Measurements from ENCODE around the gene DLGAP1.

The DLGAP1 gene

DNA sequence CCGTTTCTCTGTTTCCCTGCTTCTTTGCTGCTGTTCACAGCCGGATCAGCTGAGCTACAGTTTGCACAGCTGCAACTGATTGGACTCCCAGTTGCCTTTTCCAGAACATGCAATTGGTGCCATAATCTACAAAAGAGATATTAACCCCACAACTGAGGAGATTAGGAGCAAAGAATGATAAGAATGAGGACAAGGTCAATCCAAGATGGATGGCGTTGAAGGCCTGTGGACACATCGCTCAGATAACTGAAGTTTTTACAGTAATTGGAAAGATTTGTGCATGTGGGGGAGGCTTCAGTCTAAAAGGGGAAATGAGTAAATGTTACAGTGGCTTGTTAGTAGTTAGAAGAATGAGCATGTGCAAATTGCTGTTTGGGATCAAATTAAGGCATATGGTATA, 741.9 kb downstream of the DLGAP1 start:
- TF ChIP-seq SPI1 (IDR thresholded peaks at IDR 0.05; ENCODE audit: borderline replicate concordance, low read depth) = peak; percentile 91
- TF ChIP-seq, protein P1, sequence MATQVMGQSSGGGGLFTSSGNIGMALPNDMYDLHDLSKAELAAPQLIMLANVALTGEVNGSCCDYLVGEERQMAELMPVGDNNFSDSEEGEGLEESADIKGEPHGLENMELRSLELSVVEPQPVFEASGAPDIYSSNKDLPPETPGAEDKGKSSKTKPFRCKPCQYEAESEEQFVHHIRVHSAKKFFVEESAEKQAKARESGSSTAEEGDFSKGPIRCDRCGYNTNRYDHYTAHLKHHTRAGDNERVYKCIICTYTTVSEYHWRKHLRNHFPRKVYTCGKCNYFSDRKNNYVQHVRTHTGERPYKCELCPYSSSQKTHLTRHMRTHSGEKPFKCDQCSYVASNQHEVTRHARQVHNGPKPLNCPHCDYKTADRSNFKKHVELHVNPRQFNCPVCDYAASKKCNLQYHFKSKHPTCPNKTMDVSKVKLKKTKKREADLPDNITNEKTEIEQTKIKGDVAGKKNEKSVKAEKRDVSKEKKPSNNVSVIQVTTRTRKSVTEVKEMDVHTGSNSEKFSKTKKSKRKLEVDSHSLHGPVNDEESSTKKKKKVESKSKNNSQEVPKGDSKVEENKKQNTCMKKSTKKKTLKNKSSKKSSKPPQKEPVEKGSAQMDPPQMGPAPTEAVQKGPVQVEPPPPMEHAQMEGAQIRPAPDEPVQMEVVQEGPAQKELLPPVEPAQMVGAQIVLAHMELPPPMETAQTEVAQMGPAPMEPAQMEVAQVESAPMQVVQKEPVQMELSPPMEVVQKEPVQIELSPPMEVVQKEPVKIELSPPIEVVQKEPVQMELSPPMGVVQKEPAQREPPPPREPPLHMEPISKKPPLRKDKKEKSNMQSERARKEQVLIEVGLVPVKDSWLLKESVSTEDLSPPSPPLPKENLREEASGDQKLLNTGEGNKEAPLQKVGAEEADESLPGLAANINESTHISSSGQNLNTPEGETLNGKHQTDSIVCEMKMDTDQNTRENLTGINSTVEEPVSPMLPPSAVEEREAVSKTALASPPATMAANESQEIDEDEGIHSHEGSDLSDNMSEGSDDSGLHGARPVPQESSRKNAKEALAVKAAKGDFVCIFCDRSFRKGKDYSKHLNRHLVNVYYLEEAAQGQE (IDR thresholded peaks at IDR 0.05; ENCODE audit: insufficient replicate concordance, low read depth) = no peak
- no peak for TF ChIP-seq GABPA (IDR thresholded peaks at IDR 0.05; ENCODE audit: low read depth)
- TF ChIP-seq POLR2AphosphoS5 (IDR thresholded peaks at IDR 0.05; ENCODE audit: low read depth) = no peak
- no peak for TF ChIP-seq CTCF (IDR thresholded peaks at IDR 0.05; ENCODE audit: insufficient read depth, low read length)
- H3K27ac ChIP-seq (replicated peaks) = no peak overlapping the region

DNA sequence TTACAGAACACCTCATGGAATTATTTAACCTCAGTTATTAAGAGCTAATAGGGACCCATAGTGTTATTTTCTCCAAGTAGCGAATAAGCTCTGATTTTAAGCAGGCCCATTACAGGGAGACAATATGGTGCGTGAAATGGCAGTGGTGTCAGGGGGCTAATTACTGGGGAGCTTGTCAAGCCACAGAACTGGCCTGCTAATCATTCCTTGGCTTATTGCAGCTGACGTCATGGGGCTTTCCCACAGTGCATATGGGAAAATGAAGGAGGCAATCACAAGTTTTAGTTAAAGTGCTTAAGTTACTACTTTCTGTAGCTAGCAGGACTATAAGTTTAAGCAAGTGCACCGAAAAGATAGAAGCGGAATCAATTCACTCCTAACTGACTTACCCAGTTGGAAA, 742.6 kb downstream of the DLGAP1 start:
- Histone ChIP-seq H3K27ac (replicated peaks) (no peak overlapping the region), H3K4me3 (replicated peaks; ENCODE audit: insufficient read depth, low read length) (no peak overlapping the region)
- no peak for DNase-seq (ENCODE audit: low read depth in 1 of 2, low spot score in 1 of 2)

More for the DNA sequence above, 741.9 kb downstream of the DLGAP1 start:
- Histone ChIP-seq H3K27me3 (ENCODE audit: insufficient read depth, poor library complexity, severe bottlenecking) (no peaks in the 10 kb centered on the region), H3K4me3 (replicated peaks; ENCODE audit: insufficient read depth, low read length) (no peak overlapping the region)
- DNase-seq (ENCODE audit: low read depth in 1 of 2, low spot score in 1 of 2) = peak in 1 of 2 experiments; percentile 37

GRCh38 chr18:3710712-3711301, 744.3 kb downstream of the DLGAP1 start:
- H3K27me3 ChIP-seq (ENCODE audit: insufficient read depth, poor library complexity, severe bottlenecking) = no peaks in the 10 kb centered on the region
- peak overlapping the region; percentile 19 for H3K27ac ChIP-seq (replicated peaks)
- no peak overlapping the region for H3K4me3 ChIP-seq (replicated peaks; ENCODE audit: insufficient read depth, low read length)
- TF ChIP-seq GABPA (IDR thresholded peaks at IDR 0.05; ENCODE audit: low read depth) (no peak), POLR2AphosphoS5 (IDR thresholded peaks at IDR 0.05; ENCODE audit: low read depth) (no peak), CTCF (IDR thresholded peaks at IDR 0.05; ENCODE audit: insufficient read depth, low read length) (no peak), SPI1 (IDR thresholded peaks at IDR 0.05; ENCODE audit: borderline replicate concordance, low read depth) (peak; percentile 72; the same call in 1 of the 2 replicates)
- TF ChIP-seq, protein P1 (IDR thresholded peaks at IDR 0.05; ENCODE audit: insufficient replicate concordance, low read depth) = no peak
- peak; percentile 55 to 79 for DNase-seq (ENCODE audit: low read depth in 1 of 2, low spot score in 1 of 2)

More for the DNA sequence above, 742.6 kb downstream of the DLGAP1 start:
- TF ChIP-seq, protein P1 (IDR thresholded peaks at IDR 0.05; ENCODE audit: insufficient replicate concordance, low read depth) = no peak
- TF ChIP-seq CTCF (IDR thresholded peaks at IDR 0.05; ENCODE audit: insufficient read depth, low read length) (no peak), GABPA (IDR thresholded peaks at IDR 0.05; ENCODE audit: low read depth) (no peak)
- no peaks in the 10 kb centered on the region for H3K27me3 ChIP-seq (ENCODE audit: insufficient read depth, poor library complexity, severe bottlenecking)

Measured in HL-60 (cell line).